Osteoblast (primary cell): ENCODE data around the gene DTX4. TPM values are rescaled to one million over a fixed set of nuclear protein-coding genes. Genes with fewer than 3 reads are reported as not detected.

ENCODE experiments used
- DNase-seq: peaks from one replicate; pipeline ENCODE4 v3.0.0; 2011; ENCODE audit warnings: low spot score, mixed read lengths; ENCODE audit not compliant: insufficient read length; ENCODE audit errors: missing footprints
- H2AFZ ChIP-seq: 2 replicates; pipeline ENCODE4 v1.6.0; 2011; ENCODE audit warnings: mild to moderate bottlenecking, low read length
- H3K27ac ChIP-seq: 2 replicates; pipeline ENCODE4 v1.5.1; 2011; ENCODE audit warnings: mild to moderate bottlenecking, low read depth, low read length, moderate library complexity
- H3K27me3 ChIP-seq: 2 replicates; pipeline ENCODE4 v1.6.0; 2012; ENCODE audit warnings: mild to moderate bottlenecking, control low read depth, inconsistent platforms, low read length, moderate library complexity; ENCODE audit not compliant: insufficient read depth
- H3K36me3 ChIP-seq: 2 replicates; pipeline ENCODE4 v1.5.1; 2011; ENCODE audit warnings: mild to moderate bottlenecking, low read length, control low read depth, moderate library complexity; ENCODE audit not compliant: insufficient read depth
- H3K4me1 ChIP-seq: 2 replicates; pipeline ENCODE4 v1.5.1; 2011; ENCODE audit warnings: mild to moderate bottlenecking, low read length, control low read depth, moderate library complexity; ENCODE audit not compliant: insufficient read depth
- H3K4me2 ChIP-seq: 2 replicates; pipeline ENCODE4 v1.6.0; 2011; ENCODE audit warnings: mild to moderate bottlenecking, low read length; ENCODE audit not compliant: insufficient read depth
- H3K4me3 ChIP-seq: fragments of 200-600 bp; sonication (generic); 3 replicates; pipeline ENCODE4 v1.5.1; 2012; ENCODE audit warnings: mild to moderate bottlenecking, low read length, inconsistent platforms; ENCODE audit not compliant: insufficient read depth
- H3K79me2 ChIP-seq: 2 replicates; pipeline ENCODE4 v1.6.0; 2012; ENCODE audit warnings: mild to moderate bottlenecking, low read length, control low read depth, inconsistent platforms; ENCODE audit not compliant: insufficient read depth
- H3K9me3 ChIP-seq: 2 replicates; pipeline ENCODE4 v1.5.1; 2011; ENCODE audit warnings: low read depth, low read length, control low read depth
- H4K20me1 ChIP-seq: 2 replicates; pipeline ENCODE4 v1.6.0; 2012; ENCODE audit warnings: mild to moderate bottlenecking, low read length, control low read depth; ENCODE audit not compliant: insufficient read depth
- CTCF ChIP-seq: IDR thresholded peaks from 2 replicates; pipeline ENCODE4 v1.5.1; 2011; ENCODE audit warnings: mild to moderate bottlenecking, low read depth, low read length, moderate library complexity; ENCODE audit errors: extremely low read depth
- total RNA-seq: library from RNA; depleted of rRNA; stranded (reverse); fragments of >200 nt; gene quantifications from 2 replicates; pipeline ENCODE4 v1.2.3, GENCODE V29; 2012

DTX4 gene
- total RNA-seq, 1 donor: under 0.01 TPM

- no peak overlapping the region for H3K4me2 ChIP-seq
- TF ChIP-seq CTCF: no peak
- no peak overlapping the region for H2AFZ ChIP-seq
- H4K20me1 ChIP-seq: no peaks in the 10 kb centered on the region
- no peak for DNase-seq
- no peak overlapping the region for H3K4me3 ChIP-seq
- H3K27ac ChIP-seq: no peak overlapping the region
- no peaks in the 10 kb centered on the region for H3K9me3 ChIP-seq
- H3K27me3 ChIP-seq: peaks cover 9% of the 10 kb centered on the region
- no peaks in the 10 kb centered on the region for H3K4me1 ChIP-seq
- no peaks in the 10 kb centered on the region for H3K79me2 ChIP-seq
- H3K36me3 ChIP-seq: no peaks in the 10 kb centered on the region
Measured at GRCh38 chr11:59184691-59185339, 12.9 kb downstream of the DTX4 start.

DNA sequence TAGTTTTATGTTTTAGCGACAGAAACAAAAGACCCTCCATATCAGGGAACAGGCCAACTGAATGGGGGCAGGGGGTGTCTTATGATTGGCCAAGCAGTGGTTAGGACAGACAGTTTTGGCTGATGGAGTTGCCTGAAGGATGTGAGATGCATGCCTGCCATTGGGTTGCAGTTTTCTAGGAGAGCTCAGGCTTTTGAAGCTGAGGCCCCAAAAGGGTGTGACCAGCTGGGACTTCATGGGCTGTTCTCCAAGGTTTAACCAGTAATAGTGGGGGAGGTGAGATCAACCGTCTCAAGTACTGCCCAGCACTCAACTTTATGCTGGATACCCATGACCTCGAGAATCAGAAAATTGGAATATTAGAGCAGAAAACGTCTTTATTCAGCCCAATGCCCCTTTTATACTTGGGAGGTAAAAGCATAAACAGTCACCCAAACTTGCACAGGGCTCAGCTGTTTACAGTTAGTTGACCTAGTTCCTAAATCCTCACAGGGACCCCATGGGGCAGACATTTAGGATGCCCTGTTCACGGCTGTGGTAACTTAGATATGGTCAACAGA lies 13.5 kb downstream of the DTX4 start:
- H2AFZ ChIP-seq: no peak overlapping the region
- no peak overlapping the region for H3K4me3 ChIP-seq
- H3K36me3 ChIP-seq: no peaks in the 10 kb centered on the region
- no peak overlapping the region for H3K27ac ChIP-seq
- H3K9me3 ChIP-seq: no peaks in the 10 kb centered on the region
- no peak for DNase-seq
- H4K20me1 ChIP-seq: no peaks in the 10 kb centered on the region
- H3K4me2 ChIP-seq: no peak overlapping the region
- H3K79me2 ChIP-seq: no peaks in the 10 kb centered on the region
- H3K4me1 ChIP-seq: no peaks in the 10 kb centered on the region
- no peak for TF ChIP-seq CTCF
- H3K27me3 ChIP-seq: peaks cover 9% of the 10 kb centered on the region

DNA sequence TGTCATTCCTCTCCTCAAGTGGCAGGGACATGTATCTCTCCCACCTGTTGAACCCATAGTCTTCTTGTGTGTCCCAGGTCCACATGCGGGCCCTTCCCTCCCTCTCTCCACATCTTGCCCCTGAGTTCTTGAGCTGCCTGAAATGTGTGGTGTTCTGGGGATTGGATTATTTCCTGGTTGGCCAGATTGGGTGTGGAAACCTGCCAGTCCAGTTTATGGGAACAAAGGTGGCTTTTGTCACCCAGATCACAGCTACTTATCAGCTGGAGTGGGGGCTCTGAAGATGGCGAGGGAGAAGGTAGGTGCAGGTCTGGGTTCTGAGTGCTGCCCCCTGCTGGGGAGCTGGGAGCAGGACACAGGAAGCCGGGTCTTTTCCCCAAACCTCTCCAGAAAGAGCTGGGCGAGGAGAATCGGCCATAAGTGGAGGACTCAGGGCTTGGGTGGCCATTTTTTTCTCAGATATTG lies 14.2 kb downstream of the DTX4 start:
- H3K27ac ChIP-seq: no peak overlapping the region

More for the DNA sequence above, 14.2 kb downstream of the DTX4 start:
- Histone ChIP-seq H3K4me3 (no peak overlapping the region), H3K36me3 (no peaks in the 10 kb centered on the region), H4K20me1 (no peaks in the 10 kb centered on the region), H3K4me2 (no peak overlapping the region), H3K9me3 (no peaks in the 10 kb centered on the region), H3K79me2 (no peaks in the 10 kb centered on the region), H3K4me1 (no peaks in the 10 kb centered on the region), H3K27me3 (peaks cover 9% of the 10 kb centered on the region), H2AFZ (no peak overlapping the region)
- DNase-seq: peak; percentile 67
- TF ChIP-seq CTCF: peak; percentile 62
